GF-D8 (cell line): Measurements from ENCODE around the gene P2RX1.
"Not testable (repeated sequence)": the region's sequence is repeated elsewhere in the genome, so short reads cannot be mapped to it uniquely, and the experiment has no call there.

Source experiments
- DNase-seq: peaks from one replicate; lab custom pipeline; 2025; lab: John Stamatoyannopoulos, UW

Gene P2RX1

DNA sequence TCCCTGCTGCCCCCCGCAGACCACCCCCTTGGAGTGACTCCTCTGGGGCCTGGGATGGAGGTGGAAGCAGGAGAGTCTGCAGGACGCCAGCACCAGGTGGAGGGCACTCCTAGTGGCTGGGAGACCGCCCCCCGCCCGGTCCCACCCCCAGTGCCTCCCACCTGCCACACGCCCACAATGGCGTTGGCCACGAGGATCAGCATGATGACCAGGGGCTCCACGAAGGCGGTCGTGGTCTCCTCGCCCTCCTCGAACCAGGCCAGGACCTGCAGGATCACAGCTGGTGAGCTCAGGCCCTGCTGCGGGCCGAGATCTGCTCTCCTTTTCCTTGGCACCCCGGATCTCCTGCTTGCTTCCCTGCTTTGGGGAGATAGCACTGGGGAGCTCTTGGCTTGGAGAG lies 35.2 kb upstream of the P2RX1 start:
- no peak for DNase-seq

DNA sequence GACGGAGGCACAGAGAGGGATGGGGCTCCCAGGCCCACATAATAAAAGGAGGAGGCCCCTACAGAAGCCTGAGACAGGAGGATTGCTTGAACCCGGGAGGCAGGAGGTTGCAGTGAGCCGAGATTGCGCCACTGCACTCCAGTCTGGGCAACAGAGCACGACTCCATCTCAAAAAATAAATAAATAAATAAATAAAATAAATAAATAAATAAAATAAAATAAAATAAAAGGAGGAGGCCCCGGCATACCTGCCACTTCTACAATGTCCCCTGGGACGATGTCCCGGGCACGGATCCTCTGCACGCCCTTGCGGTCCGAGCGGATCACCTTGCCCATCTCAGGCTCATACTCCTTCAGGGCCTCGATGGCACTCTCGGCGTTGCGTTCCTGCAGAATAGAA lies 34.7 kb upstream of the P2RX1 start:
- DNase-seq, result no peak

DNA sequence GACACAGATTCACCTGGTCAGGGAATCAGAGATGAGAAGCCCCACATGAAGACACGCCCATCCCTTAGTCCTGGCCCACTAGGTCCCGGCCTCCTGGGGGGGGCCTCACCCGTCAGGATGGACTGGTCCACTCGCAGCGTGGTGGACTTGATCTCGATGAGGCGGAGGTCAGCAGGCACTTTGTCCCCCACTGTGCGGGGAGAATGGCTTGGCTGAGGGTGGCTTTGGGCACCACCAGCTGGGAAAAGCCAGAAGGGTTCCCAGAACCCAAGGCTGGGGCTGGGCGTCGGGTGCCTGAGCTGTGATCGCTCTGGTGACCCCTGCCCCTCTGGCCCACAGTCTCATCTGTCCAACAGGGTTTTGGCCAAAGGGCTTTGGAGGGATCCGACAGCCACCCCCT lies 34.3 kb upstream of the P2RX1 start:
- no peak for DNase-seq

DNA sequence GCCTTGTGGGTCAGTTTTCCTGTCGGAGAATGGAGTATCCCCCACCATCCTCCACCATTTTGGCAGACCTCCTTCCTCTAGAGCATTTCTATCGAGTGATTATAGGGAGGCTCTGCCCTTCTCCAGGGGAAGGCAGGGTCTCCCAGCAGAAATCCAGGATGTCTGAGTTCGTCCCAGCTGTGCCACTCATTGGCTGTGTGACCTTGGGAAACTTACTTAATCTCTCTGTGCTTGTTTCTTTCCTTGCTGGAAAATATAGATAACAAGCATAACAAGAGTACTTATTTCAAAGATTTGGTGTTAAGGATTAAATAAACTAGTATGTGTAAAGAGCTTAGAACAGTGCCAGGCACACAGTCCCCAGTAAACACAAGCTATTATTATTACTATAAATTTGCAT lies 33.2 kb upstream of the P2RX1 start:
- DNase-seq, result no peak

DNA sequence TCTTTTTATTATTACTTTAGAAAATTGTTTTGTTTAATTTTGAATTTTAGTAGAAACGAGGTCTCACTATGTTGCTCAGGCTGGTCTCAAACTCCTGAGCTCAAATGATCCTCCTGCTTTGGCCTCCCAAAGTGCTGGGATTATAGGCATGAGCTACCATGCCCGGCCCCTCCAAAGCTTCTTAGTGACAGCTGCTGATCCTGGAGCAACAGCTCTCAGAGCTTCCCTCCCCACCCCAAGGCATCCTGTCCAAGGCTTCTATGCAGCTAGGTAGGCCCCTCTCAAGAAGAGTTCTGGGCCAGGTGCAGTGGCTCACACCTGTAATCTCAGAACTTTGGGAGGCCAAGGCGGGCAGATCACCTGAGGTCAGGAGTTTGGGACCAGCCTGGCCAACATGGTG lies 32.3 kb upstream of the P2RX1 start:
- not testable (repeated sequence) for DNase-seq

DNA sequence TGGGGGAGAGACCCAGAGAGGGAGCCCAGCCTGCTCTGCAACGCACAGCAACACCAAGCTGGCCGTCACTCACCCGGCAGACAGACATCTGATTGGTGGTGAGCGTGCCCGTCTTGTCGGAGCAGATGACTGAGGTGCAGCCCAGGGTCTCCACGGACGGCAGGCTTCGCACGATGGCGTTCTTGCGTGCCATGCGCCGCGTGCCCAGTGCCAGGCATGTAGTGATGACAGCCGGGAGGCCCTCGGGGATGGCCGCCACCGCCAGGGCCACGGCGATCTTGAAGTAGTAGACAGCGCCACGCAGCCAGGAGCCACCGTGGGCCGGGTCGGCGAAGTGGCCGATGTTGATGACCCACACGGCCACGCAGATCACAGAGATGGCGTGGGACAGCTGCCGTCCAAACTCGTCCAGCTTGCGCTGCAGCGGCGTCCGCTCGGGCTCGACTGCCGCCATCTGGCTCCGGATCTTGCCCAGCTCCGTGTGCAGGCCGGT lies 31.1 kb upstream of the P2RX1 start:
- no peak for DNase-seq

DNA sequence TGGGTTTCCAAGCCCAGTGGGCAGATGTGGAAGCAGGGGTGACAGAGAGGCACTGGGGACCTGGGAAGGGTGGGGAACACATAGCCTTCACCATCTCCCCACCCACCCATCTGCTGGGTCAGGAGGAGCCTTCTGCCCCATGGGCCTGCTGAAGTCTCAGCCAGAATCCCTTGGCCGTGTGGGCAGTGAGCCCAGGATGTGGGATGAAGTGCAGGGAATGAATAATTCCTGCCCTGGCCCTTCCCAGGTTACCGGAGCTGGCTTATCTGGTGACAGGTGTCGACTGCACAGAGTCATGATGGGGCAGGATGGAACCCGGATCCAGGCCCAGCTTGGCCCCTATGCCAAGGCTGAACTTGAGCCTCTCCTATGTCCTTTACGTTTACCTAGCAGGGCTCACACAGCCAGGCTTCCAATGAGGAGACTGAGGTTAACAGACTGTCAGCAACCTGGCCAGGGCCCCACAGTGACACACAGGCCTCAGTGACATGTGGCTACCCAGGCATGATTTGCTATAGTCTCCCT lies 30.5 kb upstream of the P2RX1 start:
- DNase-seq, result no peak

DNA sequence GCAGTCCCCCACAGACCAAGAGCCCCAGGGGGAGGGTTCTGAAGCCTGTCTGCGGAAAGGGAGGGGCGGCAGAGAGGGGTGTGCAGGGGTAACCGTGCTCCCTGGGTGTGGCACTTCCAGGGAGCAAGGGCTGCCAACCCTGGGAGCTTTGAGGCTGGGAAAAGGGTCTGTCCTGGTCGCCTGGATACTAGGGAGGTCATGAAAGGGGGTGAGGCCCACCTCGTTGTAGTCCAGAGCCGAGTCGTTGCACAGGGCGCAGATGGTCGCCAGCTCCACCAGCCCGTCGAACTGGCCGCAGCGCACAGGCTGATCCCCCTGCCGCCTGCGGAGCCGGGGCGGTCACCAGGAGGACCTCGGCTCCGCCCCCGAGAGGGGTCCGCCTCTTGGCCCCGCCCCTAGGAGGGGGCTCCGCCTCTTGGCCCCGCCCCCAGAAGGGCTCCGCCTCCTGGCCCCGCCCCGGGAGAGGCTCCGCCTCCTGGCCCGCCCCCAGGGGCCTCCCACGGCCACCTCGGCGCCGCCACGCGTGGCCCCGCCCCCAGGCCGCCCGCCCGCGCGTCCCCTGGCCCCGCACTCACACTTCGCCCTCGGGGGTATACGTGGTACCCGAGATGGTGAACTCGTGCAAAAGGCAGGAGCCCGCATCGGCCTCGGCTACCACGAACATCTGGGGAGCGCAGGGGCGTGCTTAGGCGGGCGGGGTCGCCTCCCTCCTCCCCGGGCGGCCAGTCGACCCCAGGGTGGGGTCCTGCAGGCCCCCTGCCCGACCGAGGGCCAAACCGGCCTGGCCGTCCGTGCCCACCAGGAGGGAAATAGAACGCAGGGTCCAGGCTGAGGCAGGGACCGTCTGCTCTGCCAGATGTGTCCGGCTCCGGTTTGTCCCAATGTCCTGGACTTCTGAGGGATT lies 28.5 kb upstream of the P2RX1 start:
- DNase-seq, result no peak

DNA sequence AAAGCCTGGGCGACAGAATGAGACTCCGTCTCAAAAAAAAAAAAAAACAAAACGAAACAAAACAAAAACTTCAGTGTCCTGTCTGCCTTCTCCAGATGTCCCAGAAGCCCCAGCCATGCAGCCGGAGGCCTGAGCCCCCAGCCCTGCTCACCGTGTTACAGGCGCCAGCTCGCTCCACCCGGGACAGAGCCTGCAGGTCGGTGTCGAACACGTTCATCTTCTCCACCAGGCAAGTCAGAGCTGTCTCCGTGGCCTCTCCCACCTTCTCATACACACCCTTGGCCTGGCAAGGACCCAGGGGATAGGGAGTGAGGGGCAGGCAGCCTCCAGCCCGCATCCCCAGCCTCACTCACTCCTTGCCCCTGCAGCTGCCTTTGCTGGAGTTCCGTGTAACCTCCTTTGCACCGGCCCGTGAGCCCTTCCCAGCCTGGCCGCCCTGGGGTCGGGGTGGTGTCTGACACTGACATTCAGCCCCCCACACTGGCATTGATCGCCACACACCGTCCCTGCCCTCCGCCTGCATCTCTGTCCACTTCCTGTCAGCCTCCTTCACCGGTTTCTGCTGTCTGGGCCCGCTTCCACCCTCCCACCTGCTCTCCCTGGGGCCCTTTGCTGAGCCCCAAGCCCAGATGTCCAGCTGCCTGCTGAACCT lies 27.1 kb upstream of the P2RX1 start:
- no peak for DNase-seq

DNA sequence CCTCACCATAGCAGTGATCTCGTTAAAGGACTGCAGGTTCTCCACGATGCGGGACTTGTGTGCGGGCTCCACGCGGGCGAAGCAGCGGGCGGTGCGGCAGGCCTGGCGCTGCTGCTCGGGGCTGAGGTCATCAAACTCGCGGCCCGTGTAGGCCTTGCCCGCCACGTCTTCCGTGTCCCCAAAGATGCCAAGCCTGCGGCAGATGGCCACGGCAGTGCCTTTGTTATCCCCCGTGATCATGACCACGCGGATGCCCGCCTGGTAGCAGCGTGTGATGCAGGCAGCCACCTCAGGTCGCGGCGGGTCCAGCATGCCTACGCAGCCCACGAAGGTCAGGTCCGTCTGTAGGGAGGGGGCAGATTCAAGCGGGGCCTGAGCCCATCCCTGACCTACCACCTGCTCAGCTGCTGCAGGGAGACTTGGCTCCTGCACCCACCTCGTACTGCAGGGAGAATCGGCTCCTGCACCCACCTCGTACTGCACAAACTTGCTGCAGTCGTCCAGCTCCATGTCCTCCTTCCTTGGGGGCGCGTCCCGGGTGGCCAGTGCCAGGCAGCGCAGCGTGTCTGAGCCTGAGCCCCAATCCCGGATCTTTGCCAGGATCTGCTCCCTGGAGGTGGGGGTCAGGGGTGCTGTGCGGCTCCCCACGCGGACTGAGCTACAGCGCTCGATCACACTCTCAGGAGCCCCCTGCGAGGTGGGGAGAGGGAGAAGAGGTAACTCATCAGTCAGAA lies 24.9 kb upstream of the P2RX1 start:
- DNase-seq, result no peak

DNA sequence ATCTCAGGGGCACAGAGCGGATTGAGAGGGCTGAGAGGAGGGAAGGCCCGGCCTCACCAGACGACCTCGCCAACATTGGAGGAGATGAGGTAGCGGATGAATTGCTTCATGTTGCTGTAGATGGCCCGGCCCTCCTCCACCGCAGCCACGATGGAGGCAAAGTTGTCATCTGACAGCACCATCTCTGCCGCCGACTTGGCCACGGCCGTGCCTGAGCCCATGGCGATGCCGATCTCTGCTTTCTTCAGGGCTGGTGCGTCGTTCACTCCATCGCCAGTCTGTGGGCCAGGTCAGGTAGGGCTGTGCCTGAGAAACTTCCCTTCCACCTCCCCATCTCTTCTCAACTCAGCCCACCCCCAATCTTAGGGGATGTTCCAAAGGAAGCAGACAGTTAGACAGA lies 21.1 kb upstream of the P2RX1 start:
- no peak for DNase-seq

DNA sequence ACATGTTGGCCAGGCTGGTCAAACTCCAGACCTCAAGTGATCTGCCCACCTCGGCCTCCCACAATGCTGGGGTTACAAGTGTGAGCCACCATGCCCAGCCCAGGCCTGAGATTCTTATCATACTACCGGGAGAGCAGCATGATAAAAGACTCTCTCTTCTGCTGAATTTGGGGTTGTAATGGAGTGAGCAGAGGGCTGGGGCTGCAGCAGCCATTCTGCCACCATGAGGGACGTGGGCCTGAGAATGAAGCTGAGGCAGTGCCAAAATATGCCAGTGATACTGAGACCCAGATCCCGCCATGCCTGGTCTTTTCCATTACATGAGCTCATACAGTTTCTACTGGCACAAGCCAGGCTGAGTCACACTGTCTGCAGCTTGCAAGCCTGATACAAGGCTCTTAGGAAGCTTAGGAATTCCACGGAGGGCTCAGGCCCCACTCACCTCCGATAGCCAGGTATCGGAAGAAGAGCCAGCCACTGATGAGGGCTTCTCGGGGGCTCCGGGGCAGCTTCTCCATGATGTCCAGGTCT lies 19.6 kb upstream of the P2RX1 start:
- no peak for DNase-seq

DNA sequence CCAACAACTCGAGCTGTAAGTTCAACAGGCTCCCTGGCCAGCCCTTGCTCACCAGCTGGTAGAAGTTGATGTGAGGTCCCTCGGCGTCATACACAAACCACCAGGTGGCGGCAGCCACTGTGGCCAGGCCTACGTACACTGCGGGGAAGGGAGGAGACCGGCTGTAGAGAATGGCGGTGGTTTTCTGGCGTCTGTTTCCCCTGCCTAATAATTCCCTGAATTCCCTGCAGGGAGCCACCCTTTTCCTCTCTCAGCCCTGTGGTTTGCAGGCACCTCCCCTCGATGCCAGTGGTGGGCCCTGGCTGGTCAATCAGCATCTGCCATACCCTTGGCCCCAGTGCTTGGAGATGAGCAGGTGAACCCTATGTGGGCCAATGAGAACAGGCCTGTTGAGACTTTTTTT lies 18.9 kb upstream of the P2RX1 start:
- no peak for DNase-seq

DNA sequence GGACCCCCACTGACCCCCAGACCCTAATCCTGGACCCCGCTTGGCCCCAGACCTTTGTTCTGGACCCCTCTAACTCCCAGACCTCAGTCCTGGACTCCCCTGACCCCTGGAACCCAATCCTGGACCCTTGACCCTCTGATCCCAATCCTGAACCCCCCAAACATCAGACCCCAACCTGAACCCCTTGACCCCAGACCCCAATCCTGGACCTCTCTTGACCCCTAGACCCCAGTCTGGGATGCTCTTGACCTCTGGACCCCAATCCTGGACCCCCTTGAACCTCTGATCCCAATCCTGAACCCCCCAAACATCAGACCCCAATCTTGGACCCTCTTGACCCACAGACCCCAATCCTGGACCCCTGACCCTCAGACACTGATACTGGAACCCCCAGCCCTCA lies 13.5 kb upstream of the P2RX1 start:
- DNase-seq, result no peak

DNA sequence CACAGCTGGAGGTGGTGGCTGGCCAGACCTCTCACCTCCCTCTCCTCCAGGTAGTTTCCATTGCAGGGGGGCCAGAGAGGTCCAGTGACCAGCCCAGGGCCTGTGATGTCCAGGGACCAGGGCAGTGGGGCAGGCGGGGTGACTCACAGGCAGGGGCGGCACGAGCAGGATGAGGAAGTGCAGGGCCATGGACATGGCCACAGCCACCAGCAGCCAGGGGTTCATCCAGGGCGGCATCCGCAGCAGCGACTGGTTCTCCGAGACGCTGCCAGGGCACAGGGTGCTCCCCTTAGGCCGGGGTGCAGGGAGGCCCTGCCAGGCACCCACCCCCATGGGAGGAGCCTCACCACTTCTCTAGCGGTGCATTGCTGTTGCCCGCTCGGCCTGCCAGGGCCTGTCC lies 12.9 kb upstream of the P2RX1 start:
- no peak for DNase-seq

DNA sequence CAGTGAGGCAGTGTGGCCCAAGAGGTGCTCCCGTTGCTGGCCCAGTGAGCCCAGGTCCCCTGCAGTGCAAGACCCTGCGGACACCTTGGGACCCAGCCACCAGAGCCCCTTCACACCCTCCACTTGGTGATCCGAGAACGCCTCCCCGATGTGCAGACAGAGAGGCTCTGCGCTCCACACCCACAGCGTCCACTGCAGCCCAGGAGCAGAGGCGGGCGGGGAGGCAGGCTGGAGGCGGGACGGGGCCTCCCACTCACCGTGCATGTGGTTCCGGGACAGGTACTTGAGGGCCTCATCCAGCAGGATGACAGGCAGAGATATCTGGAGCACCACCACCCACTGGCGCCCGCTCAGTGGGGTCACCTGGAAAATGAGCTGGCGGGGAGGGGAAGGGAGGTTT lies 12.1 kb upstream of the P2RX1 start:
- DNase-seq, result no peak

DNA sequence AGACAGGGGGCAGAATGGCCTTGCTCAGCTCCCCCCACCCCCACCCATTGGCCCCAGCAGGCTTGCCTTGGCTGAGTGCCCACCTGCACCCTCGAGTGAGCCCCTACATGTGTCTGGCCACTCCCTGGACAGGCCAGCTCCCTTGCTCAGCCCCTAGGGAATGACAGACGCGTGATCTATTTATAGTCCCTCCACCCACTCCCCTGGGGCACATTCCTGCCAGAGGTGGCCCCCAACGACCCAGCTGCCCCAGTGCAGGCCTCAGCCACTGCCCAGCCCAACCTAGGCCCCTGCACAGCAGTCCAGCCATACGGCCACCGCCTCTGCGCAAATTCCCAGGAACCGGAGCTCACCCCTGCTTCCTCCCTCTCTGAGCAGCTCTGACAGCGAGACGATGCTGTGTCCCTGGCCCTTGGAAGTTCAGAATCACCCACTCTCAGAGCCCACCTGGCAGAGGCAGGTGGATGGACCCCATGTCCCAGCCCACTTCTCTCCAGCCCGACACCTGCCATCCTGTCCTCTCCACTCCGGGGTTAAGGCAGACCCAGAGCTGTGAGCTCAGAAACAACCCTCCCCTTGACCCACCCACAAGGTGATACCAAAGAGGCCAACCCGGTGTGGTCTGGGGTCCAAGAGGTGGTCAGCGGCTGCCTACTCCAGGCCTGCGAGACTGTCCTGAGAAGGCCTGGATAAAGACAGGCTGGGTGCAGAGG lies 11.5 kb upstream of the P2RX1 start:
- DNase-seq, result no peak

DNA sequence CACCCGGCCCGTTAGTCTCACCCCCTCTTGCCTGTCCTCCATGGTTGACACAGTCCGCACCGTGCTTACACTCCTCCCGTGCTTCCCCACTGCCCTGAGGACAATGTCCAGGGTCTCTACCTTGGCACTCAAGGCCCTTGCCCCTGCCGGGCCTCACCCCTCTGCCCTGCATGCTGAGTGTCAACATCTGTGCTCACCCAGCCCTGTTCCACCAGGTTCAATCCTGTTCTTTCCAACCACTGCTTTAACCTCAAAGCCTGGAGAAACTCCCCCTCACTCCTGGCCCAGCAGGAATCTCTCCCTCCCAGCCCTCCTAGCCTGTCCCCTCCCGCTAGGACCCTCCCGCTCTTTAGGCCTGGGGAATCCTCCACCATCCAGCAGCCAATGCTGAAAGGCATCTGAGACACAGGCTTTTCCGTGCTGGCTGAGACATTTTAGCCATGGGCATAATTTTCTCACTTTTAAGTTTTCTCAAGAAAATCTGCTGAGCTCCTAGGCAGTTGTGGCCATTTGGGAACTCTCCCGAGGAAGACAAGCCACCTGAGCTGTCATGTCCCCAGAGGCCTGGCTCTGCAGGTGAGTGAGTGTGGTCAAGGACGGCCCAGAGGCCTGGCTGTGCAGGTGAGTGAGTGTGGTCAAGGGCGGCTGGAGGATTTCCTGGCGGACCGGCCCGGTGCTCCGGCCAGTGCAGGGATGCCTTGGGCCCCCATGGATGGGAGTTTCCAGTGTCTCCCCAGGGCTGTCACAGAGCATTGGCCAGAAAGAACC lies 10.8 kb upstream of the P2RX1 start:
- no peak for DNase-seq

DNA sequence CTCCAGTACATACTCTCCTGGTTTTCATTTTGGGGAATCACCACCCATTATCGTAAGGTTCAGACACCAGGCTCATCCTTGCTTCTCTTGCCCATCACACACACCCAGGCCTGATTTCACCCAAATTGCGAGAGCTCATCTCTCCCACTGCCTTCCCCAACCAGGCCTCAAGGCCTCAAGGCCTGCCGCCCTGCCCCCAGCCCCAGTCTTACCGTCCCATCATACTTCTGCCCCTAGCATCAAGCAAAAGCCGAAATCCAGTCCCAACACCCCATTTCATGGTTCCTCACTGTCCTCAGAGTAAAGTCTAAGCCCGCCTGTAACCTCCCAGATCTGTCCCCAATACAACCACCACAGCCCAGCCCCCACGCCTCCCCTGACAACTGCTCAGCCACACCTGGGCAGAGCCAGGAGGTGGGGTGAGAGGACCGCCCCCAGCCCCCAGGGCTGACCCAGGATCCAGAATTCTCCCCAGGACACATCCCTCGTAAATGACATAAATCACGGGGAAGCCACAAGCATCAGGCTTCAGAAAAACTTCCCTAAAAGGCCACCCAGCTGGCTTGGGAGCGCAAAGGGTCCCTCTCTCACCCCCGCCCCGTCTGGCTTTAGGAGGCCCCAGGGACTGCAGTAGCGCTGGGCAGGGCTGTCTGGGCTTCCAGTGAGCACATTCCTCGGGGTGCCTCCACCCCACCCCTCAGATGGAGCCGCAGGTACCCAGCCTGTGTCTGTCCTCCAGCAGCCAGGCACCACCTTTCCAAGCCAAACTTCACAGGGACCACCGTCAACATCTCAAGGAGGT lies 9.6 kb upstream of the P2RX1 start:
- no peak for DNase-seq
